ENCODE results near the gene TKFC.

Gene TKFC

DNA sequence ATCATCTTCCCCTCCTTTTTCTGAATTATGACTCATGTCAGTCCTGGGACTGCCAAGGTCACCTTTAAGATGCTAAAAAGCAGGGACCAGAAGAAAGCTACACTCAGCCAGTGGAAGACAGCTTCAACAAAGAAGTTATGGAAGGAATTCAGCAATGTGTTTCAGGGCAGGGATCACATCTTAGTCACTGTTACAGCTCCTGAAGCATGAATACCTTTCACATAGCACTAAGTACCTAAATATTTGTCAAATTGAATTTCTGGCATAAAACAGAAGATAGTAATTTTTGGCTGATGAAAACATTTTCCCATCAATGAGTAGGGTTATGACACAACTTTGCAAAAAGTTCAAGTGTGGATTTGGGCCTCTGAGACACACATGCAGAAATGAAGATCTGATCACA is 5.4 kb upstream of the TKFC start:
- DNase-seq, result no peak

- DNase-seq, result peak; percentile 6
Observed at GRCh38 chr11:61328351-61328750, 4.7 kb upstream of the TKFC start.

DNA sequence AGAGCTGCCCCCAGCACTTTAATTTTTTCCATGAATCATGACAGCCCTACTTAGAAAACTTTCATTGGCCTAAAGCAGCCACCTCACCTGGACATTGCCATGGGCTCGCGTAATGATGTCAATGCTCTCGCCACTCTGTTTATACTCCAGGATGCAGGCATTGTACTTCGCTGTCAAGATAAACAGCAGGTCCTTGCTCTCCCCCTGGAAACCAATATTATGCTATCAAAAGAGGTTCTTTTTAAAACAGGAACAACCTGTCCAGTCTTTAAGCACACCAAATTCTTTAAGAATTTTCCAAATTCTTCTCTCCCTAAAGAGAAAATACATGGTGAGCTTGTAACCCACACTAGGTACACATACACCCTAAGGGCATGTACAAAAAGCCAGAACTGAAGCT is 3.2 kb upstream of the TKFC start:
- DNase-seq, result no peak

DNA sequence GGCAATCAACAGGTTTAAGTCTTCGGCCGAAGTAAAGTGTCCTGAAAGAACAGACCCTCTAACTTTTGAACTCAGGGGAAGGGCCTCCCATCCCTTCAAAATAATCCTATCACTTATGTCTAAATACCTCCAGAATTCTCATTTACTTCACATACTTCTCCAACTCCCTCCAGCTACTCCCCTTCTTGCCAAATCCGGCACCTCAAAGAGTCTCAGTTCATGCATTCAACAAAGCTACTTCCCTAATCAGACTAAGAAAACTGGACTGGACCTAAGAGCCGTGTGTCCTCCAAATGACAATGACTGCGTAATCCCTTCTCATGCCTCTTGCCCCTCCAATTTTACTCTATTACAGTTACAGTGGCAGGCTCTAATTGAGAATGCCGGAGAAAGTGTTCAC is 1.4 kb upstream of the TKFC start:
- no peak for DNase-seq

DNA sequence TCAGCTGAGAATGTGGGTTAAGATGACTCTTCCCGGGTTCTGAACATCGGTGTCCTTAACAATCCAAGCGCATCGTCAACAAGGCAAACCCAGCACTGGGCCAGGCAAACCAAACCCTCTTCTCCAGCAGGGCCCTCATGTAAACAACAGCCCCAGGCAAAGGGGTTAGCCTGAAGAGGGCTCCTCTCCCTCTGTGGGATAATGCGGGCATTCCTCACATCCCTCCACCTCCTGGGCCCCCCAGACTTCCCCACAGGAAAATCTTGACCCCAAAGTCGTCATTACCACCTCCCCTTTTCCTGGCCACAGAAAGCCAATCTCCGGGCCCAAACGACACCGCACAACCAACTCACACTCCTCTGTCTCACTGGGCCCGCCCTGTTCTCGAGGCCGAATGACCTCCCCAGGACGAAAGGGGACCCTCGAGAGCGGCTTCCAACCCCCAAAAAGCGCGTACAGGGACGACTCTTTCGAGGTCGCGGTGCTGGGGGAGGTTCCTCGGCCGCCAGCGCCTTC is 689 bp upstream of the TKFC start:
- DNase-seq, result peak; percentile 16

DNA sequence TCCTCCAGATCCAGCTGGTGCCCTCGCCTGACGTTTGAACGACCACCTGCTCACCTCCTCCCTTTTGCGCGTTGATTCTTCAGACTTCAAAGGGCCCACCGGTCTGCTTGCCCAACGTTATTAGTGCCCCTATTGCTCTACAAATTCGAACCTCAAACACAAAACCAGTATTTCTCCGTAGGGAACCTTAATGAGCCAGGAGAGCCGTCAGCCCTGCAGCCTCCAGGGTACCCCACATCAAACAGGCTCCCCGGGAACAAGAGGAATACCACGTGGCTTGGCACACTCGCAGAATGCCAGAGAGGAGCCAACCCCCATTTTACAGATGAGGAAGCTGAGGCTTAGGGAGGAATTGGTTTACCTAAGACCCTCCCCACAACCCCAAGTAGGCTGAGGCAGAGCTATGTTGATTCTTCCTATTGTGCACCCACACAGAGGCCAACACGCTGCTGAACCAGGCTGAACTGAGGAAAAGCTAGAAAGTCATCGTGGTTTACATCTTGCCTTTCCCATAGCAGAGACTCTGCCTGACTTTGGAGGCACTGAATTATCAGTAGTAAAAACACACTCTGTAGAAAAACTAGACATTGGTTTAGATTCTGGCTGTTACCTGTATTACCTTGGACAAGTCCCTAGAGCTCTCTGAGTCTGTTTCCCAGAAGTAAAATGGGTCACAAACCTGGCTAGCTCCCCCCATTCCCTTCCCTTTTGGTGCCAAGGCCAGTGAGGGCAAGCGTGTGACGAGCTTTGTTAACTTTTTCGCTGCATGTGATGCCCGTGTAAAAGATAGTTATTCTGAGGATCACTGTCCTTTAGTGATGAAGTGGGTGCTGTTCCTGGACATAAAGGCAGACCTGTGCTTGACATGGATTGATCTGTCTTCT is 764 bp downstream of the TKFC start:
- DNase-seq, result peak; percentile 37

DNA sequence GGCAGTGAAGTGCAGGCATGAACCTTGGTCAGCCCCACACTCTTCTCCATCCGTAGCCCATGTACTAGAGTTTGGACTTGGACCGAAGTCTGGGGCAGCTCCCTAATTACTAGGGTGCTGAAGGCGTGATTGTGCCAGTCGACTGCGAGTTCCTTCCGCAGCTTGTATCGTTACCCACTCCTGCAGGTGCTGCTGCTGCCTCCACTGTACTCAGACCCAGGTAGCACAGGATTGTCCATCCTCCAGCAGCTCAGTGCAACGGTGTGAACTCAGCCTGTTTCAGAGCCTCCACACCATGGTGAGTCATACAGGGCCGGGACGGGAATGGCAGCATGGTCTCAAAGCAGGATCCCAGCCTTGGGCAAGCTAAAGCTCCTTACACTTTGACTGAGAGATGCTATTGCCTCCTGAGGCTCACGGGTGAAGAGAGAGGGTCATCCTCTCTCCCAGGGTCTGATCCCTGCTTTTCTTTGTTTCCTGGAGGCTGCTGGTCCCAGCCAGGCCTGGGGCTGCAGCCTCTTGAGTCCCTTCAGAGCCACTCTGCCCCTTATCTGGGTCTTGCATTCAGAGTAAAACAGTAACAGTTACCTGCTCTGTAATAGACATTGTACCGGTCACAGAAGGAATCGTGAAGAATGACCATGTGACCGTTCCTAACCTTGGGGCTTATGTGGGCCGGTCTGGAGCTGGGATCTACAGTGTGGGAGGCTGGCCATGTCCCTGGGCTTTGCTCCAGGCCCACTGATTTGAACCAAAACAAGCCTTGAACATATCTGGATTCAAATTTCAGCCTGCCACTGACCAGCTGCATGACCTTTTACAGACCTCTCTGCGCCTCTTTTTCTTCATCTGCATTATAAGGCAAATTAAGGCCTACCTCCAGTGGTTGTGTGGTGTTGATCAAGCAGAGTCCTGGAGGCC is 1.7 kb downstream of the TKFC start:
- no peak for DNase-seq

- no peak for DNase-seq
Observed at GRCh38 chr11:61335355-61335710, 2.3 kb downstream of the TKFC start.

DNA sequence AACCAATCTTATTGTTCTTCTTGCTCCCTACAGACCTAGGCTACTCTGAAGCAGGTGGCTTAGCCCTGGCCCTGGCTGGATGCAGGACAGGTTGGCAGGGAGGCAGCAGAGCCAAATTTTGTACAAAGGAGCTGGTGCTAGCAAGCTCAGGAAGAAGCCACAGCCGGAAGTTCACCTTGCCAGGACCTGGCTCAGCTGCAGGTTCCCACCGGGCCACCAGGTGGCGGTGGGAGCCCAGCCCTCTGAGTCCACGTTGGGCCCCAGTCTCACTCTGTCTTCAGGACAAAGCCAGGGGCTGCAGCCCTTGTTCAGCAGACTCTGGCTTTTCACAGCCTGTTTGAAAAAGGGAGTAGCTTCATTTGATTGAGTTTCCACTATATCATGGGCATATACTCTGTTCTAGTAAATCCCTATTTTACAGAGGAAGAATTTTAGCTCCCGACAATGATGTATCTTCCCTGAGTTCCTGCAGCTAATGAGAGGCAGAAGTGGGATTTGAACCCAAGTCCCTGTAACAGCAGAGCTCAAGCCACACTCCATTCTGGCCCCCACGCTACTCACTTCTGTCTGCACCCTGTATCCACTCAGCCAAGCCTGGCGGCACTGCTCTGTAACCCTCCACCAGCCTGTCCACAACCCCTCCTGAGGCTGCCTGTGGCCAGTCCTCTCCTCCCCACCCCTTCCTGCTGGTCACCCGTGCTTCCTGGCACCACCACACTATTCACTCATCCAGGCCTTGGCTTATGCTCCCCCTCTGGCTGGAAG is 3.3 kb downstream of the TKFC start:
- DNase-seq, result peak; percentile 88

- no peak for DNase-seq
Observed at GRCh38 chr11:61337706-61338470, 4.9 kb downstream of the TKFC start.

DNA sequence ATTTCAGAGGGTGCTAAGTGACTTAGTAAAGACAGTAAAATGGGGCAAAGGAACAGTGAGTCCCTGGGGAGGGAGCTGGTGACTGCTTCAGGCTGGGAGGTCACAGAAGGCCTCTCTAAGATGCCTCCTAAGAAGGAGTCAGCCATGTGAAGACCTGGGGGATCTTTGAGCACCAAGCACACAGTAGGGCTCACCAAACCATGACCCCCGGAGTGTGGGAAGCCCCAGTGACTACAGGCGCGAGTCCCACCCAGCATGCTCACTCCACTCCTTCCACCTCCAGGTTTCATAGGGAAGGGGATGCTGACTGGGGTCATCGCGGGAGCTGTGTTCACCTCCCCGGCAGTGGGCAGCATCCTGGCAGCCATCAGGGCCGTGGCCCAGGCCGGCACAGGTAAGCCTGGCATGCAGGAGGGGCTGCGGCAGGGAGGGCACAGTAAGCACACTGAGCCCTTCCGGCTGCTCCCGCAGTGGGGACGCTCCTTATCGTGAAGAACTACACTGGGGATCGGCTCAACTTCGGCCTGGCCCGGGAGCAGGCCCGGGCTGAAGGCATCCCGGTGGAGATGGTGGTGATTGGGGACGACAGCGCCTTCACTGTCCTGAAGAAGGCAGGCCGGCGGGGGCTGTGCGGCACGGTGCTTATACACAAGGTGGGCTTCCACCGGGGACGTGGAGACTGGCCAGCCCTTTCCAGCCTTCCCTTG is 5.9 kb downstream of the TKFC start:
- no peak for DNase-seq

GRCh38 chr11:61339490-61339878 is 6.5 kb downstream of the TKFC start:
- DNase-seq, result no peak

- no peak for DNase-seq
Observed at GRCh38 chr11:61340979-61341378, 8.0 kb downstream of the TKFC start.

DNA sequence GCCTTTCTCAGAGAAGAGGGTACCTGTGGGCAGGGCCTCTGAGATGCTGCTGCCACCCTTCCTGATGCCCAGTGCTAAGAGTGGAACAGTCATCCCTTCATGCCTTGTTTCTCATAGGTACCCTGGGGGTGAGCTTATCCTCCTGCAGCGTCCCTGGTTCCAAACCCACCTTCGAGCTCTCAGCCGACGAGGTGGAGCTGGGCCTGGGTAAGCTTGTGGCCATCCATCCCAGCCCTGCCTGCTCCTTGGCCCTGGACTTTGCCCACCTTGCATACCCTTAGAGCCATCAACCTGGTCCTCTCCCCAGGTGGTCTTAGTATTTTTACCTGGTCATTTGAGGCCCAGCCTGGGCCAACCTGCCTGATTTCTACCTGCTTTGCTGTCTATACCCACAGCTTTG is 8.7 kb downstream of the TKFC start:
- DNase-seq, result no peak

DNA sequence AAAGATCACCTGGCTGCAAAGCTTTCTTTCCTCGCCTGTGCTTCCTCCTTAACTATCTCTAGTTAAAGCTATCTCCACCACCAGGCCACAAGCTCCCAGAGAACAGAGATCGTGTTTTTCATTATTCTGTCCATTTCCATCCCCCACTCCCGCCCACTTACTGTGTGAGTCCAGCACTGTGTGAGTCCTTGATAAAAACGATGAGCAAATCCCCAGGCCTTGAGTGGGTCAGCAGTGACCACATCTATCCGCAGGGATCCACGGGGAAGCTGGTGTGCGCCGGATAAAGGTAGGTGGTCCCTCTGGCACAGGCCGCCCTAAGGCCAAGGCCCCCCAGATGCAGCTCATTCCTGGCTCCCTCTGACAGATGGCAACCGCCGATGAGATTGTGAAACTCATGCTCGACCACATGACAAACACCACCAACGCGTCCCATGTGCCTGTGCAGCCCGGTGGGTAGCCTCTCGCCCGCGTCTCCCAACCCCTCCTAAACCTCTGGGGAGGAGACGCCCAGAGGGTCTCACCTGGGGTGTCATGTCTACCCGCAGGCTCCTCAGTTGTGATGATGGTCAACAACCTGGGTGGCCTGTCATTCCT is 9.3 kb downstream of the TKFC start:
- DNase-seq, result no peak

DNA sequence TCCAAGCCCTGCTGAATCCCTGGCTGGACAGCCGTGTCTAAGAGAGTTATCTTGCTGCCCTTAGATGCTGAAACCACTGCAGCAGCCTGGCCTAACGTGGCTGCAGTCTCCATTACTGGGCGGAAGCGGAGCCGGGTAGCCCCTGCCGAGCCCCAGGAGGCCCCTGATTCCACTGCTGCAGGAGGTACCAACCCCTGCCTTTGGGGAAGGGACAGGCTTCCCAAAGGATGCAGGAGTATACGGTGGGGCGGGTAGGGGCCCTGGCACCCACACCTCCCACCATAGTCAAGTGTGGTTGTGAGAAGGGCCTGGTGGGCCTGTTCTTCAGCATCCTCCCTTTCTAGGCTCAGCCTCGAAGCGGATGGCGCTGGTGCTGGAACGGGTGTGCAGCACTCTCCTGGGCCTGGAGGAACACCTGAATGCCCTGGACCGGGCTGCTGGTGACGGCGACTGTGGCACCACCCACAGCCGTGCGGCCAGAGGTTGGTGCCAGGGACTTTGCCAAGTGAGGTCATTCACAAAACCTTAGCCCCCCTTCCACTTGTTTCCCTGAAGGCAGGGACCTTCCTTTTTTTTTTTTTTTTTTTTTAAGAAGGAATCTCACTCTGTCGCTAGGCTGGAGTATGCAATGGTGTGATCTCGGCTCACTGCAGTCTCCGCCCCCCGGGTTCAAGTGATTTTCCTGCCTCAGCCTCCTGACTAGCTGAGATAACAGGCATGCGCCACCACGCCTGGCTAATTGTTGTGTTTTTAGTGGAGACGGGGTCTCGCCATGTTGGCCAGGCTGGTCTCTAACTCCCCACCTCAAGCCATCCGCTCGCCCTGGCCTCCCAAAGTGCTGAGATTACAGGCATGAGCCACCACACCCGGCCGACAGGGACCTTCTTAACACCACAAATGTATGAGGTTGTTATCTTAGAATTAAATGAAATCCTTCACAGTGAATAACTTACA is 11.0 kb downstream of the TKFC start:
- DNase-seq, result no peak

GRCh38 chr11:61345170-61345610 is 12.2 kb downstream of the TKFC start:
- DNase-seq, result peak; percentile 75

DNA sequence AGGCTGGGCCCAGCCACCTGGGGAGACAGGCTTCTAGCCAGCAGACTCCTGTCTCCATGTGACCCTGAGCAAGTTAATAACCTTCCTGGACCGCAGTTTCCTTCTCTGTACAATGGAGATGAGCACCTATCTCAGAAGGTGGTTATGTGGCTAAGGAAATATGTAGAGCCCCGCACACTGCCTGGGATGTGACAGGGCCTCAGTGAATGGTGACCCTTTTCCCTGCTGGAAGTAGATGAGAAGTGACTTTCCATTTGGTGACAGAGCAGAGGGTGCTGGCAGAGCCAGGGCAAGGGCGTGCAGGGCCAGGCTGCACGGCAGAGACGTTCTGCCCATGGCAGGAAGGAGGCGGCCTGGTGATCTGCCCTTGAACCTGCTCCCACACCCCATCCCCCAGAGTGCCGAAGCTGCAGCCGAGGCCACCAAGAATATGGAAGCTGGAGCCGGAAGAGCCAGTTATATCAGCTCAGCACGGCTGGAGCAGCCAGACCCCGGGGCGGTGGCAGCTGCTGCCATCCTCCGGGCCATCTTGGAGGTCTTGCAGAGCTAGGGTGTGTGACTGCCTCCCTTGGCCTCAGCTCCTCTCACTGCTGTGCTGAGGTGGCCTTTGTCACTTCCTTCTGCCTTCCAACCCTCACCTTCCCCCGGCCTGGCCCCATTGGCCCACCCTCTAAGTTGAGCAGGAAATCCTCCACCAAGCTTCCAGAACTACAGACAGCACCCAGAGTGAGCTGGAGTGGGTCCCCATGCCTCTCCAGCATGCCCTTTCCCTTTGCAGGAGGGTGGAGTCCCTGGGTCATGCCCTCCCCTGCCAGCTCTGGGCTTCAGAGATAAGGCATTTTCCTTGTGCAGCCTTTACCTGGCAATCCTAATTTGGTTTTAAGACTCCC is 13.2 kb downstream of the TKFC start:
- no peak for DNase-seq

All from NCI-H82 (cell line).